Muscle layer of colon (tissue), 2 donors: ENCODE measurements around the gene FGFR3.
A peak's percentile ranks its signal among the peaks of the same experiment; 100 is the strongest.

ENCODE experiments used
- H3K27ac ChIP-seq: one replicate; pipeline ENCODE4 v1.7.0; 2013; ENCODE audit warnings: low read depth, mild to moderate bottlenecking, low read length, moderate library complexity
- H3K27me3 ChIP-seq, 2 donors: one replicate each; pipeline ENCODE4 v1.7.0; 2013; ENCODE audit warnings: low read length in 2 of 2, mild to moderate bottlenecking in 2 of 2; ENCODE audit not compliant: insufficient read depth in 2 of 2, control insufficient read depth in 1 of 2
- H3K36me3 ChIP-seq: one replicate; pipeline ENCODE4 v1.7.0; 2013; ENCODE audit warnings: mild to moderate bottlenecking, low read length; ENCODE audit not compliant: insufficient read depth
- H3K4me1 ChIP-seq: one replicate; pipeline ENCODE4 v1.7.0; 2013; ENCODE audit warnings: mild to moderate bottlenecking, low read length; ENCODE audit not compliant: insufficient read depth
- H3K4me3 ChIP-seq, 2 donors: one replicate each; pipeline ENCODE4 v1.7.0; 2013; ENCODE audit warnings: low read length in 2 of 2, low read depth in 1 of 2, mild to moderate bottlenecking in 1 of 2, moderate library complexity in 1 of 2
- H3K9ac ChIP-seq: one replicate; pipeline ENCODE4 v1.7.0; 2013; ENCODE audit warnings: low read length
- H3K9me3 ChIP-seq: one replicate; pipeline ENCODE4 v1.7.0; 2013; ENCODE audit warnings: mild to moderate bottlenecking, low read length
- donor health status: abdominal sarcoma.
- donor health status: Adenocarcinoma of cecum.

Gene FGFR3

GRCh38 chr4:1856071-1856942 lies 63.2 kb downstream of the FGFR3 start, which contains the start of gene LETM1:
TSS of gene LETM1 (minus strand) at chr4:1856156. CDS start at chr4:1855950, 206 bp downstream.
- Histone ChIP-seq H3K27me3 (no peaks in the 10 kb centered on the region), H3K36me3 (no peaks in the 10 kb centered on the region), H3K27ac (peak within 1 kb of the TSS; percentile 86), H3K9ac (peak within 1 kb of the TSS; percentile 33), H3K4me3 (peak within 1 kb of the TSS; percentile 68 to 83), H3K9me3 (no peaks in the 10 kb centered on the region), H3K4me1 (peaks cover 16% of the 10 kb centered on the region)

- Histone ChIP-seq H3K9me3 (no peaks in the 10 kb centered on the region), H3K27me3 (no peaks in the 10 kb centered on the region), H3K27ac (peak overlapping the region; percentile 86), H3K4me1 (peaks cover 16% of the 10 kb centered on the region), H3K9ac (peak overlapping the region; percentile 27), H3K36me3 (no peaks in the 10 kb centered on the region), H3K4me3 (peak overlapping the region; percentile 66 to 78)
Measured at GRCh38 chr4:1856943-1857699, 64.0 kb downstream of the FGFR3 start.

GRCh38 chr4:1857931-1858330 lies 64.8 kb downstream of the FGFR3 start:
- Histone ChIP-seq H3K4me3 (no peak overlapping the region), H3K27ac (no peak overlapping the region), H3K9me3 (no peaks in the 10 kb centered on the region), H3K36me3 (no peaks in the 10 kb centered on the region), H3K9ac (no peak overlapping the region), H3K4me1 (peaks cover 16% of the 10 kb centered on the region), H3K27me3 (peaks cover 0 to 8% of the 10 kb centered on the region in 2 donors)
